GM12892 (cell line): Measurements from ENCODE around the gene FAM20C.

ENCODE experiments used
- POLR2A ChIP-seq: IDR thresholded peaks from 2 replicates; pipeline ENCODE4 v1.6.1; 2011; ENCODE audit warnings: low read depth, low read length, control low read depth
- TAF1 ChIP-seq: IDR thresholded peaks from 2 replicates; pipeline ENCODE4 v1.6.1; 2011; ENCODE audit warnings: low read depth, mild to moderate bottlenecking, control low read depth, low read length, borderline replicate concordance

DNA sequence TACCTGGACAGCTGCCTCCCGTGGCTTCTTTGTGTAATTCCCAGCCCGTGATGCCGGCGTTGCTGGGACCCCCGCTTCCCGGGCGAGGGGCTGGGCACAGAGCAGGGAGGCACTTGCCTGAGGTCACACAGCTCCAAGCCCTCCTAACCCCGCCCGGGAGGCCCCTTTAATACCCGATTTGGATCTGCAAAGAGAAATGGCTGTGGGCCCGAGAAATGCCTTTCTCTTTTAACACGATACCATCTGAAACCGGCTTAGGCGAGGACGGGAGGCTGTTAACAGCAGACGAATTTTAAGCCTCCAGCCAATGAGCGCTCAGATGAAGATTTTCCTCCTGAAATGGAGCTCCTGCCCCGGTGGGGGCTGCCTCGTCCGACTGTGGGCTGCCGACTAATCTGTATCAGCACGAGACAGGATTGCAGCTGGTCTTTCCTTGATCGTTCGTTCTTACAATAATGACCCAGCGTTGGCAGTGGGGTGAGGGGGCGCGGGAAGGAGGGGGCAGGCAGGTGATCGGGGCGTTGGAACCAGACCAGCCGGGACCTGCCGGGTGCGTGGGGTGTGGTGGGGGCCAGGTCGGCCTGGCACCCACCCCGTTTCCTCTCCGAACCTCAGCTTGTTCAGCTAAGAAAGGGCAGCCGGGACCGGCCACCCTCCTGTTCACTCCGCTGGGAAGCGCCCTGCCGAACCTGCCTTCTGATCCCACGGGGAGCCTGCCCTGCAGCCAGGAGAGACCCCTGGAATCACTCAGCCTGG lies 61.4 kb downstream of the FAM20C start:
- TF ChIP-seq POLR2A (no peak), TAF1 (no peak)
